Keratinocyte (primary cell): Measurements from ENCODE around the gene CRYM. TPM values are rescaled to one million over a fixed set of nuclear protein-coding genes. Genes with fewer than 3 reads are reported as not detected.
"Not testable (repeated sequence)": the region's sequence is repeated elsewhere in the genome, so short reads cannot be mapped to it uniquely, and the experiment has no call there.

Source experiments
- DNase-seq: peaks from one replicate; pipeline ENCODE4 v3.0.0-alpha.2; 2011; ENCODE audit warnings: low read depth, missing footprints, low spot score
- FAIRE-seq: peaks from 2 replicates; lab custom pipeline; 2011; peaks lifted over from hg19 to GRCh38; lab: Jason Lieb, UNC
- H2AFZ ChIP-seq: 2 replicates; pipeline ENCODE4 v1.6.0; 2012; ENCODE audit warnings: low read length, control low read depth, inconsistent platforms; ENCODE audit not compliant: control insufficient read depth
- H3K27ac ChIP-seq: 2 replicates; pipeline ENCODE4 v1.5.1; 2011; ENCODE audit warnings: low read length; ENCODE audit not compliant: control insufficient read depth, insufficient read depth
- H3K27me3 ChIP-seq: 3 replicates; pipeline ENCODE4 v1.6.0; 2011; ENCODE audit warnings: low read length; ENCODE audit not compliant: control insufficient read depth, insufficient read depth; ENCODE audit errors: extremely low read depth
- H3K36me3 ChIP-seq, 2 experiments: 2 replicates in 1 of 2; 3 replicates in 1 of 2; pipeline ENCODE4 v1.5.1; 2011; ENCODE audit warnings: low read length in 2 of 2, mild to moderate bottlenecking in 1 of 2; ENCODE audit not compliant: control insufficient read depth in 2 of 2, insufficient read depth in 2 of 2; ENCODE audit errors: extremely low read depth in 1 of 2
- H3K4me1 ChIP-seq: 3 replicates; pipeline ENCODE4 v1.5.1; 2011; ENCODE audit warnings: low read length; ENCODE audit not compliant: control insufficient read depth, insufficient read depth; ENCODE audit errors: extremely low read depth
- H3K4me2 ChIP-seq: 3 replicates; pipeline ENCODE4 v1.6.0; 2011; ENCODE audit warnings: low read depth, low read length; ENCODE audit not compliant: control insufficient read depth, insufficient read depth; ENCODE audit errors: extremely low read depth
- H3K4me3 ChIP-seq, 3 experiments: fragments of 200-600 bp in 1 of 3; sonication (generic) in 1 of 3; 2 replicates in 2 of 3; 3 replicates in 1 of 3; pipeline ENCODE4 v1.5.1; 2011 to 2016; ENCODE audit warnings: low read length in 3 of 3, mild to moderate bottlenecking in 3 of 3, control low read depth in 2 of 3, inconsistent platforms in 1 of 3, low read depth in 1 of 3, mixed read lengths in 1 of 3, mixed run types in 1 of 3, moderate library complexity in 1 of 3; ENCODE audit not compliant: control insufficient read depth in 2 of 3, insufficient read depth in 2 of 3; ENCODE audit errors: extremely low read depth in 1 of 3
- H3K79me2 ChIP-seq: 2 replicates; pipeline ENCODE4 v1.6.0; 2012; ENCODE audit warnings: low read length; ENCODE audit not compliant: control insufficient read depth, insufficient read depth
- H3K9ac ChIP-seq: 3 replicates; pipeline ENCODE4 v1.6.0; 2011; ENCODE audit warnings: low read length; ENCODE audit not compliant: control insufficient read depth, insufficient read depth; ENCODE audit errors: extremely low read depth
- H3K9me1 ChIP-seq: 3 replicates; pipeline ENCODE4 v1.6.0; 2011; ENCODE audit warnings: low read length; ENCODE audit not compliant: control insufficient read depth, insufficient read depth; ENCODE audit errors: extremely low read depth
- H3K9me3 ChIP-seq: 2 replicates; pipeline ENCODE4 v1.5.1; 2012; ENCODE audit warnings: low read depth, low read length; ENCODE audit not compliant: control insufficient read depth
- H4K20me1 ChIP-seq: 3 replicates; pipeline ENCODE4 v1.6.0; 2011; ENCODE audit warnings: low read length; ENCODE audit not compliant: control insufficient read depth, insufficient read depth; ENCODE audit errors: extremely low read depth
- EZH2 ChIP-seq: IDR thresholded peaks from one replicate; pipeline ENCODE4 v1.6.1; 2012; ENCODE audit warnings: inconsistent platforms, mild to moderate bottlenecking, low read length, moderate library complexity
- dilution Hi-C: fragments of 300-500 bp; cut with MboI; formaldehyde crosslinking; loops from one replicate; pipeline ENCODE4 v1.7.0; 2020; ENCODE audit warnings: low sequenced_read_pairs; ENCODE audit not compliant: extremely low pct_ligation_motif_present
- polyA plus RNA-seq, 5 experiments: library from polyadenylated mRNA; depleted of rRNA in 3 of 5; stranded (reverse) in 3 of 5; stranded (forward) in 1 of 5; unstranded in 1 of 5; fragments of >200 nt; gene quantifications; 1 replicate in 1 of 5; 2 replicates in 3 of 5; 3 replicates in 1 of 5; pipeline versions ENCODE4 v1.2.1 to v1.2.3, GENCODE V29; 2011 to 2012; ENCODE audit warnings: missing spikeins in 2 of 5, low read depth in 1 of 5, low replicate concordance in 1 of 5
- TF ChIP-seq, protein P1 (sequence below), 3 experiments: IDR thresholded peaks in 1 of 3; conservative IDR thresholded peaks in 1 of 3; optimal IDR thresholded peaks in 1 of 3; 2 replicates in 2 of 3; 3 replicates in 1 of 3; pipeline versions ENCODE3 to v1.5.1; 2011; ENCODE audit warnings: low read length in 3 of 3, mild to moderate bottlenecking in 3 of 3, moderate library complexity in 2 of 3, control low read depth in 1 of 3, inconsistent platforms in 1 of 3; ENCODE audit not compliant: insufficient read depth in 2 of 3; ENCODE audit errors: extremely low read depth in 1 of 3

CRYM gene
- polyA plus RNA-seq, 1 donor (not counting 4 experiments of a cell fraction or from before 2014, with no cell fraction given), result 0.18 TPM

- H3K9me3 ChIP-seq, dilution Hi-C loops, H3K4me2 ChIP-seq, H3K9me1 ChIP-seq, DNase-seq, H3K27ac ChIP-seq, H3K36me3 ChIP-seq, FAIRE-seq, H4K20me1 ChIP-seq, H3K27me3 ChIP-seq, H3K9ac ChIP-seq, H3K4me3 ChIP-seq, H2AFZ ChIP-seq: not testable (repeated sequence)
- peaks cover 14% of the 10 kb centered on the region for H3K4me1 ChIP-seq
- H3K79me2 ChIP-seq, result peaks cover 26% of the 10 kb centered on the region
These were observed 28.6 kb upstream of the CRYM start for GRCh38 chr16:21306712-21307111.

DNA sequence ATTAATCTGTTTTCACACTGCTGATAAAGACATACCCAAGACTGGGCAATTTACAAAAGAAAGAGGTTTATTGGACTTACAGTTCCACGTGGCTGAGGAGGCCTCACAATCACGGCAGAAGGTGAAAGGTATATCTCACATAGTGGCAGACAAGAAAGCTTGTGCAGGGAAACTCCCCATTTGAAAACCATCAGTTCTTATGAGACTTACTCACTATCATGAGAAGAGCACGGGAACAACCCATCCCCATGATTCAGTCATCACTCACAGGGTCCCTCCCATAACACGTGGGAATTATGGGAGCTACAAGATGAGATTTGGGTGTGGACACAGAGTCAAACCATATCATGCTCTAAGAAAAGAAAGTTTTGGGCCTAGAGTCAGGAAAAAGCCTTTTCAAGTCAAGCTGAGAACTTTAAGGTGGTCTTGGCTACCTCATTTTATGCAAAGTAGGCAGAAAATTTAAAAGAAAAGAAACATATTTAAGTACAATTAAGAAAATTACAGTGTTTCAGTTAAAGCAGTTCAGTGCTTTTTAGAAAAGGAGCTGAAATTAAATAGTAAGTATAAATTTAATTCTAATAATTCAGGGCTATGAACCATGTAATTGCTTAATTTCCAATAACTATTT, 24.9 kb upstream of the CRYM start:
- no peaks in the 10 kb centered on the region for H3K9me3 ChIP-seq
- DNase-seq (peak; percentile 92), FAIRE-seq (peak; percentile 84)
- H3K9ac ChIP-seq, result peak overlapping the region; percentile 99
- peak overlapping the region; percentile 99 for H3K4me2 ChIP-seq
- H3K27me3 ChIP-seq, result no peaks in the 10 kb centered on the region
- no peak overlapping the region for H2AFZ ChIP-seq
- H3K4me1 ChIP-seq, result peaks cover 21% of the 10 kb centered on the region
- no peaks in the 10 kb centered on the region for H4K20me1 ChIP-seq
- H3K4me3 ChIP-seq, result peak overlapping the region; percentile 65 to 99 (median 74)
- H3K79me2 ChIP-seq, result peaks cover 25% of the 10 kb centered on the region
- H3K36me3 ChIP-seq, result no peaks in the 10 kb centered on the region
- H3K27ac ChIP-seq, result peak overlapping the region; percentile 100
- H3K9me1 ChIP-seq, result no peaks in the 10 kb centered on the region
- dilution Hi-C loops, result no loop called here
- no peak for TF ChIP-seq EZH2
- TF ChIP-seq, protein P1, sequence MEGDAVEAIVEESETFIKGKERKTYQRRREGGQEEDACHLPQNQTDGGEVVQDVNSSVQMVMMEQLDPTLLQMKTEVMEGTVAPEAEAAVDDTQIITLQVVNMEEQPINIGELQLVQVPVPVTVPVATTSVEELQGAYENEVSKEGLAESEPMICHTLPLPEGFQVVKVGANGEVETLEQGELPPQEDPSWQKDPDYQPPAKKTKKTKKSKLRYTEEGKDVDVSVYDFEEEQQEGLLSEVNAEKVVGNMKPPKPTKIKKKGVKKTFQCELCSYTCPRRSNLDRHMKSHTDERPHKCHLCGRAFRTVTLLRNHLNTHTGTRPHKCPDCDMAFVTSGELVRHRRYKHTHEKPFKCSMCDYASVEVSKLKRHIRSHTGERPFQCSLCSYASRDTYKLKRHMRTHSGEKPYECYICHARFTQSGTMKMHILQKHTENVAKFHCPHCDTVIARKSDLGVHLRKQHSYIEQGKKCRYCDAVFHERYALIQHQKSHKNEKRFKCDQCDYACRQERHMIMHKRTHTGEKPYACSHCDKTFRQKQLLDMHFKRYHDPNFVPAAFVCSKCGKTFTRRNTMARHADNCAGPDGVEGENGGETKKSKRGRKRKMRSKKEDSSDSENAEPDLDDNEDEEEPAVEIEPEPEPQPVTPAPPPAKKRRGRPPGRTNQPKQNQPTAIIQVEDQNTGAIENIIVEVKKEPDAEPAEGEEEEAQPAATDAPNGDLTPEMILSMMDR (optimal IDR thresholded peaks at IDR 0.05 in 1 of 3, IDR thresholded peaks at IDR 0.05 in 1 of 3, conservative IDR thresholded peaks at IDR 0.05 in 1 of 3; ENCODE audit: extremely low read depth in 1 of 3, insufficient read depth in 2 of 3, low read length in 3 of 3), result no peak

DNA sequence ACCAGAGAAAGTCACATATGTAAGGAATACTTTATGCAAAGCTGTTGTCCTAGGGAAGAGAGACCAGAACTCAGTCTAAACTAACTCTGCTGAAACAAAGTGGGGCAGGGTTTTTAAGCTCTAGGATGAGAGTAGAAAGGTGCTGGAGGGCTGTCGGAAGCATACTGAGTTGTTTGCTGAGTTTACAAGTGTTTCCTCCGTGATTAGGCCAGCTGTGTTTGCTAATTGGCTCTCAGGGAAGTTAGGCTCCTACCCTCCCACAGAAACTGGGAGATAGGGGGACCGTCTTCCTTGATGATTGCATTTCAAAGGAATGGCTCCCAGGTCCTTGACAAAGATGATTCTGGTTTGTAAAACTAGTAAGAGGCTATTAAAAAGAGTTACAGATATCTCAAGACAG, 24.4 kb upstream of the CRYM start:
- dilution Hi-C loops, result no loop called here
- Histone ChIP-seq H3K9ac (peak overlapping the region; percentile 99), H3K27me3 (no peaks in the 10 kb centered on the region), H3K9me1 (no peaks in the 10 kb centered on the region), H3K36me3 (no peaks in the 10 kb centered on the region), H3K4me2 (peak overlapping the region; percentile 99), H3K4me3 (peak overlapping the region; percentile 65 to 99 (median 74)), H3K9me3 (no peaks in the 10 kb centered on the region), H4K20me1 (no peaks in the 10 kb centered on the region), H3K27ac (peak overlapping the region; percentile 100), H3K4me1 (peaks cover 21% of the 10 kb centered on the region), H3K79me2 (peaks cover 25% of the 10 kb centered on the region), H2AFZ (no peak overlapping the region)
- DNase-seq, result no peak
- FAIRE-seq, result peak; percentile 48
- TF ChIP-seq EZH2, result no peak
- TF ChIP-seq, protein P1 (optimal IDR thresholded peaks at IDR 0.05 in 1 of 3, IDR thresholded peaks at IDR 0.05 in 1 of 3, conservative IDR thresholded peaks at IDR 0.05 in 1 of 3; ENCODE audit: extremely low read depth in 1 of 3, insufficient read depth in 2 of 3, low read length in 3 of 3), result no peak
